DMS79 (cell line): Measurements from ENCODE around the gene USP31.
A peak's percentile ranks its signal among the peaks of the same experiment; 100 is the strongest.

Experiments used
- DNase-seq: peaks from one replicate; lab custom pipeline; 2025; lab: John Stamatoyannopoulos, UW

The USP31 gene

GRCh38 chr16:23061669-23062068 is 87.6 kb downstream of the USP31 start:
- no peak for DNase-seq

- peak; percentile 39 for DNase-seq
Observed at GRCh38 chr16:23060458-23061320, 88.6 kb downstream of the USP31 start.

GRCh38 chr16:23059433-23059832 is 89.8 kb downstream of the USP31 start:
- no peak for DNase-seq

- no peak for DNase-seq
Observed at GRCh38 chr16:23058576-23058975, 90.7 kb downstream of the USP31 start.

GRCh38 chr16:23057013-23057596 is 92.1 kb downstream of the USP31 start:
- no peak for DNase-seq

- no peak for DNase-seq
Observed at GRCh38 chr16:23055481-23055880, 93.8 kb downstream of the USP31 start.

GRCh38 chr16:23052908-23053580 is 96.2 kb downstream of the USP31 start:
- DNase-seq: peak; percentile 15

- DNase-seq: no peak
Observed at GRCh38 chr16:23052221-23052620, 97.0 kb downstream of the USP31 start.

- no peak for DNase-seq
Observed at GRCh38 chr16:23051587-23051986, 97.7 kb downstream of the USP31 start.

GRCh38 chr16:23048164-23048563 is 101.1 kb downstream of the USP31 start:
- no peak for DNase-seq

- DNase-seq: no peak
Observed at GRCh38 chr16:23045025-23045424, 104.2 kb downstream of the USP31 start.

GRCh38 chr16:23040246-23040645 is 109.0 kb downstream of the USP31 start:
- DNase-seq: no peak

- no peak for DNase-seq
Observed at GRCh38 chr16:23039118-23039517, 110.1 kb downstream of the USP31 start.

GRCh38 chr16:23035240-23035639 is 114.0 kb downstream of the USP31 start:
- no peak for DNase-seq

GRCh38 chr16:23031508-23032098 is 117.6 kb downstream of the USP31 start:
- DNase-seq: no peak

GRCh38 chr16:23029733-23030420 is 119.4 kb downstream of the USP31 start:
- no peak for DNase-seq

GRCh38 chr16:23027386-23027785 is 121.9 kb downstream of the USP31 start:
- DNase-seq: no peak

- DNase-seq: no peak
Observed at GRCh38 chr16:23026784-23027362, 122.4 kb downstream of the USP31 start.

- DNase-seq: no peak
Observed at GRCh38 chr16:23025692-23026307, 123.5 kb downstream of the USP31 start.

GRCh38 chr16:23024044-23024443 is 125.2 kb downstream of the USP31 start:
- DNase-seq: no peak

GRCh38 chr16:23020084-23020483 is 129.2 kb downstream of the USP31 start:
- no peak for DNase-seq
